ENCODE results near the gene PDHA2. TPM values are rescaled to one million over a fixed set of nuclear protein-coding genes. Genes with fewer than 3 reads are reported as not detected.

The PDHA2 gene
- total and polyA plus RNA-seq, 2 donors from 2014 or later = not detected

GRCh38 chr4:95877636-95878035, 37.7 kb downstream of the PDHA2 start:
- no peak for FAIRE-seq

GRCh38 chr4:95887551-95887950, 47.7 kb downstream of the PDHA2 start:
- DNase-seq (no peak), FAIRE-seq (no peak)
- Histone ChIP-seq H3K9me3 (ENCODE audit: control insufficient read depth in 2 of 3, insufficient read depth in 1 of 3, low read length in 3 of 3) (no peaks in the 10 kb centered on the region), H3K36me3 (ENCODE audit: control insufficient read depth in 2 of 3, insufficient read depth in 3 of 3, low read length in 3 of 3) (no peaks in the 10 kb centered on the region), H3K27me3 (ENCODE audit: control insufficient read depth, insufficient read depth, low read length) (no peaks in the 10 kb centered on the region), H3K27ac (ENCODE audit: low read depth in 2 of 2, low read length in 2 of 2) (no peak overlapping the region), H3K4me3 (ENCODE audit: low read length in 3 of 3) (no peak overlapping the region), H3K9ac (ENCODE audit: low read length in 3 of 3) (no peak overlapping the region), H3K4me1 (ENCODE audit: control insufficient read depth in 2 of 3, insufficient read depth in 2 of 3, low read depth in 1 of 3, low read length in 3 of 3) (no peaks in the 10 kb centered on the region)
- intact Hi-C loops (cut with DNase I) = no loop called here
- no peak for TF ChIP-seq CTCF (IDR thresholded peaks at IDR 0.05; ENCODE audit: borderline replicate concordance, extremely low read depth, insufficient read depth)

More at GRCh38 chr4:95877636-95878035, 37.7 kb downstream of the PDHA2 start:
- H3K27me3 ChIP-seq (ENCODE audit: control insufficient read depth, insufficient read depth, low read length) = no peaks in the 10 kb centered on the region
- TF ChIP-seq CTCF (IDR thresholded peaks at IDR 0.05; ENCODE audit: borderline replicate concordance, extremely low read depth, insufficient read depth) = no peak
- H3K36me3 ChIP-seq (ENCODE audit: control insufficient read depth in 2 of 3, insufficient read depth in 3 of 3, low read length in 3 of 3) = no peaks in the 10 kb centered on the region
- no peak for DNase-seq
- no peak overlapping the region for H3K9ac ChIP-seq (ENCODE audit: low read length in 3 of 3)
- no peaks in the 10 kb centered on the region for H3K9me3 ChIP-seq (ENCODE audit: control insufficient read depth in 2 of 3, insufficient read depth in 1 of 3, low read length in 3 of 3)
- no peak overlapping the region for H3K4me3 ChIP-seq (ENCODE audit: low read length in 3 of 3)
- H3K4me1 ChIP-seq (ENCODE audit: control insufficient read depth in 2 of 3, insufficient read depth in 2 of 3, low read depth in 1 of 3, low read length in 3 of 3) = no peaks in the 10 kb centered on the region
- intact Hi-C loops (cut with DNase I) = no loop called here
- no peak overlapping the region for H3K27ac ChIP-seq (ENCODE audit: low read depth in 2 of 2, low read length in 2 of 2)

- H3K4me3 ChIP-seq (ENCODE audit: low read length in 3 of 3) = no peak overlapping the region
- H3K4me1 ChIP-seq (ENCODE audit: control insufficient read depth in 2 of 3, insufficient read depth in 2 of 3, low read depth in 1 of 3, low read length in 3 of 3) = no peaks in the 10 kb centered on the region
- H3K9me3 ChIP-seq (ENCODE audit: control insufficient read depth in 2 of 3, insufficient read depth in 1 of 3, low read length in 3 of 3) = no peaks in the 10 kb centered on the region
- no peak overlapping the region for H3K9ac ChIP-seq (ENCODE audit: low read length in 3 of 3)
- intact Hi-C loops (cut with DNase I) = no loop called here
- DNase-seq = peak in 3 of 5 donors; percentile 34 to 43 (median 38)
- no peaks in the 10 kb centered on the region for H3K27me3 ChIP-seq (ENCODE audit: control insufficient read depth, insufficient read depth, low read length)
- H3K36me3 ChIP-seq (ENCODE audit: control insufficient read depth in 2 of 3, insufficient read depth in 3 of 3, low read length in 3 of 3) = no peaks in the 10 kb centered on the region
- no peak for TF ChIP-seq CTCF (IDR thresholded peaks at IDR 0.05; ENCODE audit: borderline replicate concordance, extremely low read depth, insufficient read depth)
- no peak overlapping the region for H3K27ac ChIP-seq (ENCODE audit: low read depth in 2 of 2, low read length in 2 of 2)
- no peak for FAIRE-seq
These were observed 49.8 kb downstream of the PDHA2 start for GRCh38 chr4:95889662-95890061.
